GM12892 (cell line): Measurements from ENCODE around the gene CACHD1.

Source experiments
- DNase-seq: peaks from one replicate; pipeline ENCODE4 v3.0.0; 2011; ENCODE audit not compliant: insufficient read length
- FAIRE-seq: peaks from 2 replicates; lab custom pipeline; 2011; peaks lifted over from hg19 to GRCh38; lab: Jason Lieb, UNC
- POLR2A ChIP-seq: IDR thresholded peaks from 2 replicates; pipeline ENCODE4 v1.6.1; 2011; ENCODE audit warnings: low read depth, low read length, control low read depth
- POLR2AphosphoS5 ChIP-seq: IDR thresholded peaks from 2 replicates; pipeline ENCODE4 v1.6.1; 2011; ENCODE audit warnings: low read depth, low read length, control low read depth
- TAF1 ChIP-seq: IDR thresholded peaks from 2 replicates; pipeline ENCODE4 v1.6.1; 2011; ENCODE audit warnings: low read depth, mild to moderate bottlenecking, control low read depth, low read length, borderline replicate concordance

CACHD1 gene

DNA sequence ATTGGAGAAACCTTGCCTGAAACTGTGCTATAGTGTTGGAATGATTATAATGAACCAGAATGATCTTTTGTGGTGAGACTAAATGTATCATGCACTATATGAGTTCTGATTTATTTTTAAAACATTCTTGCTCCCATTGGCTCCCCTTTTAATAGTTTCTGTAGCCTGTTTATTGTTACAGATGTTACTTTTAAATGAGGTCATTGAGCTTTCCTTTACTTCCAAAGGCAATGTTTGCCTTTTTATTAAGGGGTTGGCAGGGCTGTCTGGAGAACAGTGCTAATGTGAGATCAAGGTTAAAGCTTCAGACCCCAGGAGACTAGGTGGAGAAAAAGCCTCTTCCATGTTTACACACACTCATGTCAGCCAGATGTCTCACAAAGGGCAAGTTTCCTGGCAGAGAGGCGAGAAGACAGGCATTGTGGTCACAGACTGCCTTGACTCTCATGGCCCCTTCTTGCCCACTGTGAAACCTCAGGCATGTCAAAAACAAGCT lies 154.3 kb downstream of the CACHD1 start:
- no peak for FAIRE-seq
- no peak for DNase-seq
- TF ChIP-seq POLR2A (no peak), POLR2AphosphoS5 (no peak), TAF1 (no peak)

DNA sequence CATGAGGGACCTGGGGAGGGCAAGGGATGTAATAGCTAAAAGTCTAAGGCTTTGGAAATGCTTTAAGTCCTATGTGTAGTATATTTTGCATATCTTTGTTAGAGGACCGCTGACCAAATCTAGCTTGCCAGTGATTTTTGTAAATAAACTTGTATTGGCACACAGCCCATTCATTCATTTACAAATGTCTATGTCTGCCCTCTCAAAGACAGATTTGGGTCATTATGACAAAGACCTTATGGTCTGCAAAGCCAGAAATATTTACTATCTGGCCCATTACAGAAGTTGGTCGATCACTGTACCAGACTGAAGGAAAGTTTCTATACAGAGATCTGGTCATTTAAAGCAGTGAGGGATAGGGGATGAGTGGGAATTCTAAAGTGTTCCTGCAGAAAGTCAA lies 154.9 kb downstream of the CACHD1 start:
- no peak for DNase-seq
- FAIRE-seq = no peak
- TF ChIP-seq POLR2A (no peak), POLR2AphosphoS5 (no peak), TAF1 (no peak)

DNA sequence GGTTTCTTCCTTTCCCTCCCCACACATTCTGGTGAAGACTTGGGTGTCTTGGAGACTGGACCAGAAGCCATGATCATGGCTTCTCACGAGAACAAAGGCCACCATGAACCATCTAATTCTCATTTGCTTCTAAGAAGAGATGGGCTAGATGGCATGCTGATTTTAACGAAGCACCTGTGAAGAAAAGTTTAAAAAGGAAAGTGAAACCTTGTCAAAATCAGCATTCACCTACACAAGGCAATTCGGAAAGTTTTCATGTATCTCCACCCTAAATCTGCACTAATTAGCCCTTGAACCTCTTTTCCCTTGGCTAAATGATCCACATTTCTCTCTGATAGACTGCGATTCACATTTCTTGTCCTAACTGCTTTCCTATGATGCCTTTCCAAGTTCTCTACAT lies 160.7 kb downstream of the CACHD1 start:
- DNase-seq (no peak), FAIRE-seq (no peak)
- TF ChIP-seq POLR2A = no peak

DNA sequence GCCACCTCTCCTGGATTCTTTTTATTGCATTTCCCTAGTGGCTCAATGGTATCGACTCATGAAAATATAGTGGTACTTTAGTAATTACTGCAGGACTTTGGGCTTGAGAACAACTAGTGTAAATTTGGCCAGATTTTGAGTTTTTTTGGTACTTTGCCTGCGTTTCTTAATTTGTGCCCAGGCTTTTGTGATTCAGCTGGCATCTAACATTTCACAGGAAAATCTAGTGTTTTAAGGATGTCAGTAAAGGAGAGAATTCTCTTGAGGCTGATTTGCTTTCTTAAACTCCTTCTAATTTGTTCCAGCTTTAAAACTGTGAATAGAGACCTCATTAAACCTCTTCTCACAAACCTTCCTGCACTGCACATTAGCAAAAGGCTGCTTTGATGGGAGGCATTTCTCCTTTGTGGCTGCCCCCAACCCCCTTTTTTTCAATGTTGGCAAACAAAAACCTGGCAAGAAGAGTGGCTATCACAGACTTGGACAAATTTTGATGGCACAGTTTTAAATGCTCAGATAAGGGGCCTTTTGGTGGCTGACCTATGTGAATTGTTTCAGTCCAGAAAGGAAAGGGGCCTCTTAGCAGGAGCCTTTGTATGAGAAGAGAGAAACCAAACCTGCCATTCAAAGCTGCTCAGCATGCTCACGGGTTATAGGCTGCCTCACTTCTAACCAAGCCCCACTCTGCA lies 161.6 kb downstream of the CACHD1 start:
- no peak for TF ChIP-seq POLR2AphosphoS5
- no peak for TF ChIP-seq POLR2A
- no peak for TF ChIP-seq TAF1
- DNase-seq = no peak
- FAIRE-seq = no peak

DNA sequence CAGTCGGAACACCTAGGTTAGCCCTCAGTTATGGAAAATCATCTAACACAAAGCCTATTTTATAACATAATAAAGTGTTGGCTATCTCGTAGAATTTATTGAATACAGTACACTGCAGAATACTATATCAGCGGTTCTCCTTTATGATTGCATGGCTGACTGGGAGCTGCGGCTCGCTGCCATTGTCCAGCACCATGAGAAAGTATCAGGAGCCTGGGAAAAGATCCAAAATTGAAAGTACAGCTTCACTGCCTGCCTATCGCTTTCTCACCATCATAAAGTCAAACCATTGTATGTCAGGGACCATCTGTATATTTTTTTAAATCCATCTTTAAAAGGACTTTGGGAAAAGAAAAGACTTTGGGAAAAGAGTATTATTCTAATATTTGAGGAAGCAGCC lies 163.0 kb downstream of the CACHD1 start:
- FAIRE-seq = no peak
- TF ChIP-seq POLR2A = no peak
- no peak for TF ChIP-seq POLR2AphosphoS5
- TF ChIP-seq TAF1 = no peak
- DNase-seq = no peak

DNA sequence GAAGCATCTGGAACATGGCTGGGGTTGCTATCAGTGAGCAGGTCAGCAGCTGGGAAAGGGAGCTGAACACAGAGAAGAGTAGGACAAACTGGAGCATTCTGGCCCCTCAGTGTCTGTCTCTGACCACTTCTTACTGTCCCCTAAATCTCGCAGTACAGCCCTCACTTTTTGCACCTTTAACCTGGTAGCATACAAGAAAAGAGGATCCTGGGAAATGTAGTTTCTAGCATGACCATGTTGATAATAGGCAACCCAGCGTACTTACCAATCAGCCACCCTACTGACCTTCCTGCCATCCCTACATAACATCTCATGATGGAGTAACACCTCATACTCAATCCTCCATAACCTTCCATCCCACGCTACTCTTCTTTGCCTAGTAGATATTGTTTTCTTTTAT lies 175.8 kb downstream of the CACHD1 start:
- DNase-seq (no peak), FAIRE-seq (peak; percentile 30)
- TF ChIP-seq POLR2AphosphoS5 = no peak
- TF ChIP-seq POLR2A = no peak
- no peak for TF ChIP-seq TAF1

DNA sequence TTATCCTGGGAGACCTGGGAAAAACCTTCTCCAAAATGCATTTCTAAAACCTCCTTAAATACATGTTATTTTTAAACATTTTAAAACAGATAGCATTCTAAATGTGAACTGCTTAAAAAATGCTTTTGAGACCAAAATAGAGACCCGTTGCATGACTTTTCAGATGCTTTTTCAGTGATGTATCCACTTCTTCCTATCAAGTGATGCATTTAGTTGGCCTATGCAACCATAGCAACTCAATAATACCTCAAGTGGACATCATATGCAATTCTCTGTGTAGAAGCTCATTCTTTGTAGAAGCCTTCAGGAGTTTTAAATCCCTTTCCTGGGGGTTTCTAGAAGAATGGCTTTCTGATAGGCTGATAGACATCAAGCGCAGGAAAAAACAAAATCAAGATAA lies 180.5 kb downstream of the CACHD1 start:
- DNase-seq (no peak), FAIRE-seq (no peak)
- TF ChIP-seq TAF1 (no peak), POLR2A (no peak), POLR2AphosphoS5 (no peak)

DNA sequence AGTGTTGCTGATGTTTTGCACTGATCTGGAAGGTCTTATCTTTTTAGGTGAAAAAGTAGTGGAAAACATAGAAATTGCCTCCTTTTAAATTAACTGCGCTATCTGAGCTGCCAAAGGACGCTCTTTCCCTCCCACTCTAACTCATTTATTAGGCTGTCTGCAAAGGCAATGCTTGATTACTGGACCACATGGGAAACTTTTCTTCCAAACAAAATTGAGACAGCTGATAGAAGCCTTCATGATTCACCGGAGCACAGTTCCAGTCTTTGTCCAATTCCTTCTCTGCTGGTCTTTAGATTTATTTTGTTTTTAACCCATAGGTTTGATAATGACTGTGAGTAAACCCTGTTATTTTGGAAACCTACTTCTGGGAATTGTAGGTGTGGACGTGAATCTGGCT lies 181.9 kb downstream of the CACHD1 start:
- FAIRE-seq = no peak
- TF ChIP-seq POLR2A (no peak), TAF1 (no peak), POLR2AphosphoS5 (no peak)

DNA sequence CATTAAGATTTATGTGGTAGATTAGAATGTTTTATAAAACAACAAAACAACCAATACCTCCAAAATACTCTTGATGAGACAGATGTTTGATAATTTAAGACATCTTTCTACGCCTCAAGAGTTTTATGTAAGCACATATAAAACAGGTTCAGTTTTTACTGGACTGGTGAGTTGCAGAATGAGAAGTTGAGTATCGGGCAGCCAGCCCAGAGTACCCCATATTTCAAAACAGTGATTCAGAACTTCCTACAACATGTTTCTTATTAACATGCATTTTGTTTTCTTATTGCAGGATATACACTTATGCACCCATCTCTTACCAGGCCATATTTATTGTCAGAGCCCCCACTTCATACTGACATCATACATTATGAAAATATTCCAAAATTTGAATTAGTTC lies 183.5 kb downstream of the CACHD1 start:
- DNase-seq (no peak), FAIRE-seq (no peak)
- TF ChIP-seq POLR2AphosphoS5 = no peak
- no peak for TF ChIP-seq POLR2A
- no peak for TF ChIP-seq TAF1

More for the DNA sequence above, 181.9 kb downstream of the CACHD1 start:
- no peak for DNase-seq

DNA sequence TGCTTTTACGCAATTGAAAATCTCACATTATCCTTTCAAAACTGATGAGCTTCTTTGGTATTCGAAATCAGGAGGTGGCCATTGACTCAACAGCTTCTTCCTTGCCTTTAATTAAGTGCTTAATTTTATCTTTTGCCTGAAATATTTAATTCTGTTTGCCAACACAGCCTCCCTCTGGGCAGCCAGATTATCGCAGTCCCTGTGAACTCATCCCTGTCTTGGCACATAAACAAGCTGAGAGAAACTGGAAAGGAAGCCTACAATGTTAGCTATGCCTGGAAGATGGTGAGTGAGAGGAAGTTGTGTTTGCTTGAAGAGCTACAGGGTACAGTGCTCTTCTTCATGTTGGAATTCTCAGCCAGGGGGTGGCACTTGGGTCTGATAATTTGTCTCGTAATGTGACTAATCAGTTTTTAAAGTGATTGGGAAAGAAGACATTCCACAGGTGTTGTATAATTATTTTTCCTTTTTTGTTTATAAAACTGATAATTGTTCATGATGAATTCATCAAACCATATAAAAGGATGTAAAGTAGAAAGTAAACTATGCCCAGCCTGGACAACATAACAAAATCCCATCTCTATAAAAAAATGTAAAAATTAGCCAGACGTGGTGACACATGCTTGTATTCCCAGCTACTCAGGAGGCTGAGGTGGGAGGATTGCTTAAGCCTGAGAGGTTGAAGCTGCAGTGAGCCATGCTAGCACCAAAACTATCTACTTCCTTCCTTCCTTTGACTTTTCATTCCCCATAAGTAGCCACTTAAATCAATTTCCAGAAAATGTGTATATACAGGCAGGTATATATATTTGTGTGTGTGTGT lies 184.8 kb downstream of the CACHD1 start:
- DNase-seq (no peak), FAIRE-seq (no peak)
- no peak for TF ChIP-seq TAF1
- no peak for TF ChIP-seq POLR2A
- TF ChIP-seq POLR2AphosphoS5 = no peak

DNA sequence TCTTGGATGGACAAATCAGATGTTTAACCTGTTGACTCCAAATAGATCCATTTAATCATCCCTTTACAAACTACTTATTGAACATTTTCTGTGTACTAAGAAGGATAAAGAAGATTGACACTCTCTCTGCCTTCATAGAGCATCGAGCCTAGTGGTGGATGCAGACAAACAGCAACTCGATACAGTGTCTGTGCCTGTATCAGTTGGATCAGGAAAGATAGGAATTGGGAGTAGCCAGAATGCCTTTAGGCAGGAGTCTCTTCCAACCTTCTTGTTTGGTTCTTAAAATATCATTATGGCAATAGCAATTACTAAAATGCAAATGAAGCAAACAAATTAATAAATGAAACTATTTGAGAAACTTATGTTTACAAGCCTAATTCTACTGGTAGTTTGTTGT lies 185.9 kb downstream of the CACHD1 start:
- TF ChIP-seq POLR2A (no peak), POLR2AphosphoS5 (no peak), TAF1 (no peak)
- DNase-seq = no peak
- no peak for FAIRE-seq

DNA sequence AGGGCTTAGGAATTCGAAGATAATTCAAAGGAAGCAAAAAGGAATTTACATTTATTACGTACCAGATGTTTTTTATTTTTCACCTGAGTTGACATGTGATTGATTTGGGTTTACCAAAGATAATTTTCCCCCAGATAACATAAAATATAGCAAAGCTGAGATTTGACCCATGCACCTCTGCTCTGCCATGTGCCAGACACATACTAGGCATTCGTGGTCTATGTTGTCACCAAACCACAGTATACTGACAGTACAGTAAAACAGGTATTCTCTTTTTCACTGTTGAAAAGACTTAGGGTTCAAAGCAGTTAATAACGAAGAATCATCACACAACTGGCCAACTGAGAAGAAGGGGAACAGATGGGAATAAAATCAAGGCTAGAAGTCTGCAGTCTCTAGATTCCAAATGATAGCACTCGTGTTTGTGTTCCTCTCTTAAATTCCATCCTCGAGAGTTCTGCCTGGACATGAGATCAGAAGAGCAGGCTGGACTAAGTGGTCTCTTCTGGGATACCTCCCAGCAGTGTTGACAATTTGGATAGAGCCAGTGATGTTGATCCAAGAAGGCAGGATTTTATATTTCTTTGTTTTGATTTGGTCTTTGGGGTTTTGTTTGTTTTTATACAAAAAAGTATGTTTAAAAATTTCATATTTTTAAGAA lies 189.7 kb downstream of the CACHD1 start:
- DNase-seq (no peak), FAIRE-seq (no peak)
- TF ChIP-seq TAF1 (no peak), POLR2A (no peak), POLR2AphosphoS5 (no peak)

DNA sequence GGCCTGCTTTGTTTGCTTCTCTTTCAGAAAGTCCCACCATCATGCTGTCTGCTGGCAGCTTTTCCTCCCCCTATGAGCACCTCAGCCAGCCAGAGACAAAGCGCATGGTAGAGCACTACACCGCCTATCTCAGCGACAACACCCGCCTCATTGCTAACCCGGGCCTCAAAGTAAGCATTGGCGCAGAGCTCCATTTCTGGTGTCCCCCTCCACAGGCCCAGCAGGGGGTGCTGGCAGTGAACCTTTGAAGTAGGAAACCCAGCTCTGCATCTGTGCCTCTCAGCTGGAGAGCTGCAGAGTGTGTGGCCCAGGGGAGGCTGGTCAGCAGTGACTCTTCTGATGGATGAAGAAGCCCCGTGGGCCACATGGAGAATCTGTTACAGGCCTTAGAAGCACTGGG lies 193.7 kb downstream of the CACHD1 start:
- DNase-seq = no peak
- TF ChIP-seq POLR2AphosphoS5 (no peak), TAF1 (no peak), POLR2A (no peak)
- FAIRE-seq = no peak
